HG02588 (cell line): ENCODE data around the gene CHADL.
A peak's percentile ranks its signal among the peaks of the same experiment; 100 is the strongest.

ENCODE experiments used
- ATAC-seq: cut with Tn5 transposase; IDR thresholded peaks from one replicate; pipeline ENCODE4 v1.9.1; 2021; ENCODE audit warnings: mild to moderate bottlenecking, moderate library complexity; ENCODE audit not compliant: unreplicated experiment

Gene CHADL

GRCh38 chr22:41257696-41258095 lies 17.0 kb upstream of the CHADL start:
- no peak for ATAC-seq

- ATAC-seq: no peak
These were observed 15.8 kb upstream of the CHADL start for GRCh38 chr22:41256254-41257253.

- ATAC-seq: no peak
These were observed 13.5 kb upstream of the CHADL start for GRCh38 chr22:41254230-41254629.

GRCh38 chr22:41252365-41252764 lies 11.6 kb upstream of the CHADL start:
- no peak for ATAC-seq

- no peak for ATAC-seq
These were observed 9.4 kb upstream of the CHADL start for GRCh38 chr22:41250127-41250526.

GRCh38 chr22:41249442-41249841 lies 8.7 kb upstream of the CHADL start:
- no peak for ATAC-seq

- ATAC-seq: no peak
These were observed 8.0 kb upstream of the CHADL start for GRCh38 chr22:41248758-41249157.

GRCh38 chr22:41248314-41248713 lies 7.6 kb upstream of the CHADL start:
- ATAC-seq: no peak

GRCh38 chr22:41247703-41248102 lies 7.0 kb upstream of the CHADL start:
- no peak for ATAC-seq

- no peak for ATAC-seq
These were observed 5.3 kb upstream of the CHADL start for GRCh38 chr22:41245917-41246499.

GRCh38 chr22:41243361-41243760 lies 2.6 kb upstream of the CHADL start:
- no peak for ATAC-seq

GRCh38 chr22:41242396-41243117 lies 1.8 kb upstream of the CHADL start:
- no peak for ATAC-seq

- ATAC-seq: no peak
These were observed 474 bp upstream of the CHADL start for GRCh38 chr22:41241133-41241676.

- no peak for ATAC-seq
These were observed 1.1 kb downstream of the CHADL start for GRCh38 chr22:41239443-41240128.

GRCh38 chr22:41238570-41239442 lies 1.9 kb downstream of the CHADL start:
- no peak for ATAC-seq

GRCh38 chr22:41237707-41238569 lies 2.8 kb downstream of the CHADL start:
- ATAC-seq: peak; percentile 66

- ATAC-seq: no peak
These were observed 3.6 kb downstream of the CHADL start for GRCh38 chr22:41237036-41237706.
